NB4 (cell line): Measurements from ENCODE around the gene EZR.

ENCODE experiments used
- DNase-seq: peaks from one replicate; pipeline ENCODE4 v3.0.0; 2010; ENCODE audit warnings: low read depth
- H3K4me3 ChIP-seq: one replicate; pipeline ENCODE4 v1.5.1; 2011; ENCODE audit warnings: mild to moderate bottlenecking, low read depth, low read length, moderate library complexity
- CTCF ChIP-seq: IDR thresholded peaks from one replicate; pipeline ENCODE4 v1.5.1; 2012; ENCODE audit warnings: low read depth, low read length
- MAX ChIP-seq: IDR thresholded peaks from 2 replicates; pipeline ENCODE4 v1.6.1; 2011; ENCODE audit warnings: low read depth, low read length
- MYC ChIP-seq: IDR thresholded peaks from 2 replicates; pipeline ENCODE4 v1.6.1; 2011; ENCODE audit warnings: low read depth, low read length
- POLR2A ChIP-seq: IDR thresholded peaks from 2 replicates; pipeline ENCODE4 v1.6.1; 2011; ENCODE audit warnings: mild to moderate bottlenecking; ENCODE audit not compliant: insufficient read length; ENCODE audit errors: extremely low read depth

Gene EZR

GRCh38 chr6:158764183-158764849, 54.9 kb downstream of the EZR start:
- no peak for DNase-seq
- H3K4me3 ChIP-seq = no peak overlapping the region
- no peak for TF ChIP-seq MYC
- TF ChIP-seq POLR2A = no peak
- TF ChIP-seq MAX = no peak
- no peak for TF ChIP-seq CTCF

DNA sequence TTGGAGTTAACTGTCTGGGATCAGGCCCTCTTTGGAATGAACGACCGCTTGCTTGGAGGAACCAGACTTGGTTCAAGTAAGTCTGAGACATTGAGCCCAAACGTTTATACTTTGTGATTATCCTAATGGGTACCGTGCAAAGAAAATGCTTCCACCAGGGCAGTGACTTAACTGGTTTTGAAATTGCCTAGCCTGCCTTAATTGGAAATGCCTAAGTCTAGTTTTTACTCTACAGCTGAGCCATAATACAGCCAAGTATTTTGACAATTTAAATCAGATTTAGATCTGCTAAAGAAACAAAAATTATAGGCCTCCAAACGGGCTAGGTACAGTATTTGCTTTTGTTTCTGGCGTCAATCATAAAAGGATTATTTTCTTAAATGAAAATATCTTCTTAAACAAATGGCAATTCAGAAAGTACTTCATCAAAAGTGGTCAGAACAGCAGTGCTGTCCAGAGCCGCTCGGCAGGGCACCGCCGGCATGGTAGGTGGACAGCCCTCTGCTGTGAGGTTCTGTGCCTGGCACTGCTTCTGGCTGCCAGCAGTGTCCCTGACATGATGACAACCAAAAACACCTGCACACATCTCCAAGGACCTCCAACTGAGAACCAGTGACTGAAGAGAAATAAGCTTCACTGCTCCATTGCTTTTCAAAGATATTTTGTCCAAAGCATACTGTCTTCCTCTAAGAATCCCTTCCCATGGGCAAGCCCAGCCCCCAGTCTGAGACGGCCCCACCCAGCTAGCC, 55.6 kb downstream of the EZR start:
- DNase-seq = no peak

GRCh38 chr6:158762787-158763433, 56.3 kb downstream of the EZR start:
- no peak for TF ChIP-seq MAX
- no peak for TF ChIP-seq POLR2A
- TF ChIP-seq MYC = no peak
- TF ChIP-seq CTCF = no peak
- DNase-seq = no peak
- no peak overlapping the region for H3K4me3 ChIP-seq

More for the DNA sequence above, 55.6 kb downstream of the EZR start:
- H3K4me3 ChIP-seq = no peak overlapping the region
- TF ChIP-seq MYC = no peak
- TF ChIP-seq MAX = no peak
- TF ChIP-seq POLR2A = no peak
- TF ChIP-seq CTCF = no peak

DNA sequence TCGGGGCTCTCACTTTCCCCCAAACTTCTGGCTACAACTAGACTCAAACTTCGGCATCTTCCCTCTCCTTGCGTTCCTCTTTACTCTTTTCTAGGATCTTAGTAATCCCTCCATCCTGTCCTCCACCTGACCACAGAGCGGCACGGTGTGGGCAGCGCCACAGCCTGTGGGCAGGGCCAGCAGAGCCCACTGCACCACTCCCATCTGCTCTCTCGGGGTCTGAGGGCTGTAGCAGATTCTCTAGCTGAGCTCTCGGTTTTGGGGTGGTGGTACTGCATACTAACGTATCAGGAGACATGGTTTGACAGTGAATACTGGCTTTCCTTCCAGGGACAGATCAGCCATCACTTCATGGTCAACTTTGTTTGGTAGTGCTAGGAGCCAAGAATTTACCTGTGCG, 57.4 kb downstream of the EZR start:
- no peak for DNase-seq
- TF ChIP-seq MAX (no peak), CTCF (no peak), POLR2A (no peak), MYC (no peak)
- H3K4me3 ChIP-seq = no peak overlapping the region

GRCh38 chr6:158760618-158761250, 58.4 kb downstream of the EZR start:
- DNase-seq = no peak
- no peak overlapping the region for H3K4me3 ChIP-seq
- TF ChIP-seq MYC (no peak), CTCF (no peak), POLR2A (no peak), MAX (no peak)
